Measurements from ENCODE around the gene SOBP.
"Not testable (repeated sequence)": the region's sequence is repeated elsewhere in the genome, so short reads cannot be mapped to it uniquely, and the experiment has no call there.

Gene SOBP

DNA sequence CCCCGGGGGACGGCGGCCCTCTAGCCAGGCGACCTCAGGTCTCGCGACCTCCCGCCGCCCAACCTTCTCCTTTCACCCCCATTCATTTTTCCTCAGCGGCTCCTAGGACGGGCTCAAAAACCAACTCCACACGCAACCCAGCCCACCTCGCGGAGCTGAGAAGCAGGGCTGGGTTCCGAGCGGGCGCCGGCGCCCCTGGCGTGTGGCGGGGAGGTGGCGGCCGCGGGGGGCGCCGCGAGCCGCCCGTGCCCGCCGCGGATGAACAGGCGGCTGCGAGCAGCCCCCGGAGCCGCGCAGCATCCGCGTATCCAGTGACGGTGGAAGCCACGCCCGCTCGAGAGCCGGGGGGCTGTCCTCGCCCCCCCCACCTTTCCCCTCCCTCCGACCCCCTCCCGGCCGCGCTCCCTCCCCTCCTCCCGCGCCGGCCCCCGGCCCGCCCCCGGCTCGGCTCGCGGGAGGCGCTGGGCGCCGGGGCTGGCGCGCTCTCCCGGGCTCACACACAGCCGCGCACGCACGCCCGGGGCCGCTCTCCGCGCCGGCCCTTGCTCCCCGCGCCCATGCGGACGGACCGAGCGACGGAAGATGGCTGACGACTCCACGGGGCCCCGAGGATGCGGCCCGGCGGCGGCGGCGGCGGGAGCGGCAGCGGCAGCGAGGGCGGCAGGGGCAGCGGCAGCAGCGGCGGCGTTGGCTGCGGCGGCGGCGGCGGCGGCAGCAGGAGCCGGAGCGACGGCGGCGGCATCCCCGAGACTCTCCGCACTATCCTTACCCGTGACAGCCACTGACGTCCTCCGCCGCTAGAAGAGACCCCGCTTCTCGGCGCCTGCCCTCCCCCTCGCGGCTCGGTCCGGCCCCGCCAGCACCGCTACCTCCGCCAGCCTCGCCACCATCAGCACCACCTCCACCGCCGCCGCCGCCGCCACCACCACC, at the start of gene SOBP:
Gene SOBP, plus strand, starts transcription at position 482 of the 930 bp plus-strand sequence. CDS start 500 bp downstream, outside the sequence.
- peak; percentile 40 for DNase-seq (ENCODE audit: low spot score)

DNA sequence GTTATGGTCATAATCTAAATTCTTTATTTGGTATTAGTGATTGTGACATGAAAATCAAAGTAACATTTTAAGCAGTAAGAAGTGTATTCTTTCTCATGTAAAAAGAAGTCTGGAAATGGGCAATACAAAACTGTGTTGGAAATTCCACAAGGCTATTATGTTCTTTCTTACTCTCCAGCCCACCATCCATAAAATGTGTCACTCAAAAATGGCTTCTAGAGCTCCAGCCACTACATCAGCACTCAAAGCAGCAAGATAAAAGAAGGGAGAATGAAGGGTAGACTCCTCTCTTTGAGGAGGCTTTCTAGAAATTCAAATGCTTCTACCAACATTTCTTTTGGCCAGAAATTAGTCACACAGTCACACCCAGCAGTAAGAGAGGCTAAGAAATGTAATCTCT, 49.0 kb upstream of the SOBP start:
- no peak for DNase-seq (ENCODE audit: low spot score)

- DNase-seq (ENCODE audit: low spot score) = no peak
These were observed 48.2 kb upstream of the SOBP start for GRCh38 chr6:107441682-107442081.

DNA sequence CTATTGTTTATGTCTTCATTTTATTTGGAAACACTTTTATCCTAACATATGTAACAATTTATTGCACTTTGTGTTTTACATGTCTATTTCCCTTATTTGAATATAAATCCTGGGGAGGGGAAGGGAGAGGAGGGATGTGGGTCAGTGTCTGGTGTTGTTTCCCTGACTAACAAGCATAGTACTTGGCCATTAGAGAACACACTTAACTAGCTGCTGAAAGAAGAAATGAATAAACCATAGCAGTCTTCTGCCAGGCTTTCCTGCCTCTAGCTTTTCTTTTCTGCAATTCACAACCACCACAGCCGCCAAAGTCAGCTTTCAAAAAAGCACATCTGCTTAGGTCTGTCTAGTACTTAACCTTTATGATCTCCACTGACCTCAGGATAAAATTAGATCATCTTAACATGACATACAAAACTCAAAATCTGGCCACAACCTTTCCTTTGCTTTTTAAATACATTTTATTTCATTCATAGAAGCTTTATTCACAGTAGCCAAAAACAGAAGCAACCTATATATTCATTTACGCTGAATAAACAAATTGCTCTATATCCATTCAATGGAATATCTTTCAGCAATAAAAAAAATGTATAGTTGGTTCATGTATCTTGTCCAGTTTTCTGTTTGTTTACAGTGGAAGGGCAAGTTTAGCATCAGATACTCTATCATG, 46.8 kb upstream of the SOBP start:
- DNase-seq (ENCODE audit: low spot score) = no peak

GRCh38 chr6:107443608-107444267, 46.2 kb upstream of the SOBP start:
- DNase-seq (ENCODE audit: low spot score) = no peak

- no peak for DNase-seq (ENCODE audit: low spot score)
These were observed 45.6 kb upstream of the SOBP start for GRCh38 chr6:107444277-107444676.

GRCh38 chr6:107447663-107448216, 42.2 kb upstream of the SOBP start:
- DNase-seq (ENCODE audit: low spot score) = no peak

DNA sequence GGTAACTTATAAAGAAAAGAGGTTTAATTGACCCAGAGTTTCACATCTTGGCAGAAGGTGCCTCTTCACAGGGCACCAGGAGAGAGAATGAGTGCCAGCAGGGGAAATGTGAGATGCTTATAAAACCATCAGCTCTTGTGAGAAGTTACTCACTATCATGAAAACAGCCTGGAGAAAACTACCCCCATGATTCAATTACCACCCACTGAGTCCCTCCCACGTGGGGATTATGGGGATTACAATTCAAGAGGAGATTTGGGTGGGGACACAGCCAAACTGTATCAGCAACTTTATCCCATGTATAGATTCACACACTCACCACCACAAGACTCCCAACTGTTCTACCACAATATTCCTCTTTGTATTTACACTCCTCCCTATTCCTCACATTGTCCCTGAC, 41.1 kb upstream of the SOBP start:
- DNase-seq (ENCODE audit: low spot score) = no peak

DNA sequence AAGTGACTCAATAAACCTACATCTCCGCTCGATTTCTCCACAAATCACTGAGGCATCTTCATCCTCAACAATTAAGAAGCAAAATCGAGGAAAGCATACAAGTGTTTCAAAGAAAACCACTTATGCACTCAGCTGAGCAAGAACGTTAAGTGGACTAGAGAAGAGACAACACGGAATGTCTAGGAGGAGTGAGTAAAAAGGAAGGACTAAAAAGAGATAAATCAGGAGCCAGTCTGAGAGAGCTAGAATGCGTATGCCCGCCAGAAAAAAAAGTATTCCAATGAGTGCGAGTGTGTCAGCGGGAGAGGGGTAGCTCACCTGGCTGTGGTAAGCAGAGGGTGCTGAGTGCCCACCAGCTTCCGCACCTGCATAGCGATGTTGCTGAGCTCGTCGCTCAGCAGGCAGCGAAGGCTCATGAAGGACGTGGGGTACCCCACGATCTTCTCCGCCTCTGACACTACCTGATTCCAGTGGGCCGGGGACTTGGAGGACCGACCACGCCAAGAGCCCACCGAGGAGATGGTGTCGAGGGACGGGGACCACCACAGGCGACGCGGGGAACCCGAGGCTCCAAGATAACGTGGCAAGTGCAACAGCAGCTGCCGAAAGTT, 31.1 kb upstream of the SOBP start:
- peak; percentile 37 for DNase-seq (ENCODE audit: low spot score)

GRCh38 chr6:107459283-107460082, 30.4 kb upstream of the SOBP start, which contains the start of gene PDSS2:
Gene PDSS2 (minus strand): TSS chr6:107459564. CDS start chr6:107459285, 279 bp downstream.
- peak; percentile 96 for DNase-seq (ENCODE audit: low spot score)

DNA sequence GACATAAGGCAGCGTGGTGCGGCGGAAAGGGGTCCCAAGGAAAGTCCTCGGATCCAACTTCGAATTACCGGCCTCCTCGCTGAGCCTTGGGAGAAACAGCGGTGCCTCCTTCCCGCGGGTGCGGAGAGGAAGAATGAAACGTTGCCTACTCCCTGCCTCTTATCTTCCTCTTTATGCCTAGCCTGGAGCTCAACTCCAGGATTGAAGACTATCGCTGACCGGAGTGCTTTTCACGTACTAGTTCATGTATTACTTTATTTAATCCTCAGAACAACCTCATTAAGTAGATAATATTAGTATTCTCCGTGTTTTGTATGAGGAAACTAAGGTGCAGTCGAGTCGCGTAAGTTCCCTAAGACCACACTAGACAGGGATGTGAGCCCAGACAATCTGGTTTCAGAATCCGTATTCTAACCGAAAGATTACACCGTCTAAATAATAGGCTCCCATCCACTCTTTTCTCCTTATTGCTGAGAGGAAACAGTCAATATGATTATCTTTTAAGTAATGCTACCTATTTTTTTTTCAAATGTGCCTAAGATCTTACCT, 29.8 kb upstream of the SOBP start:
- no peak for DNase-seq (ENCODE audit: low spot score)

DNA sequence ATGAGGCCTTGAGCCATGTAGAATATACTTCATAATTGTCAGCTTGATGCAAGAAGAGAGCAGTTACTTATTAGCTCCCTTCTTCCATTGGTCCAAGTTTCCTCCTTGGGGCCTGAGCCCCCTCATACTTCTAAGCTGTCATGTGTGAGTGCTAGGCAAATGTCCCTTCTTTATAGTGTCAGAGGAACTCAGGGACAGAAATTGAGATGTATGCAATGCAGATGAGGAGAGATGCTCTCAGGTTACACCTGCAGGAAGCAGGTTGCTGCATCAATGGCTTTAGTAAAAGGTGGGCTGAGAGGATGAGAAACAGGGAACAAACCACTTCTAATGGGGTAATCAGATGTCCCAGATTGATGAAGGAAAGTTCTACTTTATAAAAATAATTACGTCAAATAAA, 23.9 kb upstream of the SOBP start:
- no peak for DNase-seq (ENCODE audit: low spot score)

DNA sequence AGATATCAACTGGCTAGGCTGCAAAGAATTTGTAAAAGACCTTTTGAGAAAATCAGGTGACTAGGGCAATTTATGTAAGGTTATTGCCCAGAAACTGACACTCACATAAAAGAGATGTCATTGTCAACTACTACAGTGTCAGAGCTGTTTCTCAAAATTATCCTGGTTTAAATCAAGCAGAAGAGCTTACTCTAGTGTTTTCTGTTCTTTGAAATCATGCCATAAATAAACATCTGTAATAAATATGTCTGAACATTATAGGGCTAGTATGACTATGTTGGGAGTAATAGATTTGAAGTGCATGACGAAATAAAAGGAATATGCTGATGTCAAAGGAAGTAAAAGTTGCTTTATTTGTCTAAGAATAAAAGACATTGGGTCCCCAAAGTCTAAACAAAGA, 19.6 kb upstream of the SOBP start:
- DNase-seq (ENCODE audit: low spot score) = no peak

DNA sequence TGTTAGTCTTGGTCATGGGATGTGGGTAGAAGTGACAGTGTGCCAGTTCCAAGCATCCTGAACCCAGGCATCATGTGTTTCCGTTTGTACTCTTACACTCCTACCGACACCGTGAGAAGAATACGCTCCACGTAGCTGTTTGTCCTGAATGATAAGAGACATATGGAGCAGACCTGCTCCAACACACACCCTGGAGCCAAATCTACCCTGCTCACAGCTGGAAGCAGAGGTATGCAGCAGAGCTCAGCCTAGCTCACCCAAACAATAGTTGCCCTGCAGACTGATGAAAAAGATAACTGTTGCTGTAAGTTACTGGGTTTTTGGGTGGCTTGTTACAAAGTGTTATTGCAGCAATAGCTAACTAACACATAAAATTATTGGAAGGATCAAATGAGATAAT, 16.3 kb upstream of the SOBP start:
- DNase-seq (ENCODE audit: low spot score) = no peak

DNA sequence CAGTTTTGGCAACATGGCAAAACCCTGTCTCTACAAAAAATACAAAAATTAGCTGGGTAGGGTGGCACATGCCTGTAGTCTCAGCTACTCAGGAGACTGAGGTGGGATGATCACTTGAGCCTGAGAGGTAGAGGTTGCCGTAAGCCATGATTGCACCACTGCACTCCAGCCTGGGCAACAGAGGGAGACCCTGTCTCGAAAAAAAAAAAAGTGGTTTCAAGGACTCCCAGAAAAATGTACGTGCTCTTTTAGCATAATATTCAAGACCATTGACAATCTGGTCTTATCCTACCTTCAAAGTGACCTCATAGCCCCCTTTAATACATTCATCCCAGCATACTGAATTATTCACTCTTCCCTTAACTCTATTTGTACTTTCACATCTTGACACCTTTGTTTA, 14.6 kb upstream of the SOBP start:
- DNase-seq (ENCODE audit: low spot score) = not testable (repeated sequence)

- DNase-seq (ENCODE audit: low spot score) = not testable (repeated sequence)
These were observed 14.1 kb upstream of the SOBP start for GRCh38 chr6:107475826-107476225.

DNA sequence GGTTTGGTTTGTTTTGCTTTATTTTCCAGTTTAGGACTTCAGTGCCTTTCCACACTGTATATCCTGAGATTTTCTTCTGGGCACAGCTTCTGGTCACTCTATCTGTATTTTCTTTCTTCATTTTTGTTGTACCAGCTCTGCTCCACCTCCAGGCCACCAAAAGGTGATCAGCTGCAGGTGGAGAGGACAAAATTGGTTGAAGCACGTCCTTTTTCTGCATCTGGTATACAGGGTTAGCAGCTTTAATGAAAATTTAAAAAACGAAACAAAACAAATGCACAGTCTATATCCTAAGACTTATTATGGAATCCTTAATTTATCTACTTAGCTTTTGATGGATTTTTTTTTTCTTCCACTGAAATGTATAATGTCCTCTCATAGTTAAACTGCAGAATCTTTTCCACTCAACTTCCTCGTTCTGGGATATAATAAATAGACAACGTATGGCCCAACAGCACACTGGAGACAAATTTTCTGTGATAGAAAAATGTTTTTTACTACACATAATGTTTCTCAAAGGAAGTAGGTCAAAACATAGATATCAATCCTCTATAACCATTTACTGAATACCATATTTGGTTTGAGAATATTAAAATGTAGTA, 10.7 kb upstream of the SOBP start:
- no peak for DNase-seq (ENCODE audit: low spot score)

DNA sequence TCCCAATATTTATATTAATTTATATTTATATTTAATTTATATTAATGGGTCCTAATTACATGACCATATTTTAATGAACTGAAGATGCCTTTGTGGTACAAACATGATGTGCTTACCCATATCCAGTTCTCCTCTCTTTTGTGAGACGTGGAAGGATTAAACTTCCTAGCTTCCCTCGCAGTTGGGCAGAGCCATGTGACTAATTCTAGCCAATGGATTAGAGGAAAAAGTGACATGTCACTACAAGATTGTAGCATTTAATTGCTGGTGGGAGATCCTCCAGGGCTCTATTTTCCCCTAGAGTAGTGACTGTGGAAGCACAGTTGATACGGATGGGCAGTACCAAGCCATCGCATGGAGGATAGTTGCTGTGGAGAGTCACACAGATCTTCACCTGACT, 4.8 kb upstream of the SOBP start:
- DNase-seq (ENCODE audit: low spot score) = no peak

GRCh38 chr6:107488174-107488874, 1.6 kb upstream of the SOBP start:
- DNase-seq (ENCODE audit: low spot score) = no peak

Measured in LoVo (cell line).